Epithelial cell of proximal tubule (primary cell): Measurements from ENCODE around the gene SIRPG. TPM values are rescaled to one million over a fixed set of nuclear protein-coding genes. Genes with fewer than 3 reads are reported as not detected.

Experiments
- DNase-seq: peaks from one replicate; pipeline ENCODE4 v3.0.0-alpha.2; 2011; ENCODE audit warnings: low read depth
- H3K4me3 ChIP-seq: 2 replicates; pipeline ENCODE4 v1.5.1; 2011; ENCODE audit warnings: low read depth, mild to moderate bottlenecking, low read length
- total RNA-seq: library from RNA; depleted of rRNA; stranded (reverse); fragments of >200 nt; gene quantifications from 2 replicates; pipeline ENCODE4 v1.2.3, GENCODE V29; 2015
- TF ChIP-seq, protein P1 (sequence below): conservative IDR thresholded peaks from 2 replicates; pipeline ENCODE4 v1.5.1; 2012; ENCODE audit warnings: low read depth, mild to moderate bottlenecking, low read length

The SIRPG gene
- total RNA-seq, 1 donor from 2014 or later: not detected

DNA sequence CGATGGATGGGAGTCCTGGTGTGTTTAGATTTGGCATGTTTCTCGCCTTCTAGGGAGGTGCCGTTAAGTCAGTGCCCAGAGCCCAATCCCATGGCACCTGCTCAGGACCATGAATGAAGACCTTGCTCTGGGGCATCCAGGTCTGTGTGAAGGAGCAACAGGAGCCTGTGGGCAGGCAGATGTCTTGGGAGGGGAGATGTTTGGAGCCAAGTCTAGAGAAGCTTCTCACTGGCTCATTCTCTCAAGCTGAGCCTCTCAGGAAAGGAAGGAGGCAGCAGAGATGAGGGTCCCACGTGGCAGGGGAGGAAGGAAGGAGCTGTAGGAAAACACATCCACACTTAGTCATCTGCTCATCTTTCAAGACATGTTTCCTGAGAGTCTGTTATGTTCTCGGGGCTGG lies 28.3 kb downstream of the SIRPG start:
- H3K4me3 ChIP-seq: no peak overlapping the region
- TF ChIP-seq, protein P1, sequence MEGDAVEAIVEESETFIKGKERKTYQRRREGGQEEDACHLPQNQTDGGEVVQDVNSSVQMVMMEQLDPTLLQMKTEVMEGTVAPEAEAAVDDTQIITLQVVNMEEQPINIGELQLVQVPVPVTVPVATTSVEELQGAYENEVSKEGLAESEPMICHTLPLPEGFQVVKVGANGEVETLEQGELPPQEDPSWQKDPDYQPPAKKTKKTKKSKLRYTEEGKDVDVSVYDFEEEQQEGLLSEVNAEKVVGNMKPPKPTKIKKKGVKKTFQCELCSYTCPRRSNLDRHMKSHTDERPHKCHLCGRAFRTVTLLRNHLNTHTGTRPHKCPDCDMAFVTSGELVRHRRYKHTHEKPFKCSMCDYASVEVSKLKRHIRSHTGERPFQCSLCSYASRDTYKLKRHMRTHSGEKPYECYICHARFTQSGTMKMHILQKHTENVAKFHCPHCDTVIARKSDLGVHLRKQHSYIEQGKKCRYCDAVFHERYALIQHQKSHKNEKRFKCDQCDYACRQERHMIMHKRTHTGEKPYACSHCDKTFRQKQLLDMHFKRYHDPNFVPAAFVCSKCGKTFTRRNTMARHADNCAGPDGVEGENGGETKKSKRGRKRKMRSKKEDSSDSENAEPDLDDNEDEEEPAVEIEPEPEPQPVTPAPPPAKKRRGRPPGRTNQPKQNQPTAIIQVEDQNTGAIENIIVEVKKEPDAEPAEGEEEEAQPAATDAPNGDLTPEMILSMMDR: no peak
- DNase-seq: no peak

DNA sequence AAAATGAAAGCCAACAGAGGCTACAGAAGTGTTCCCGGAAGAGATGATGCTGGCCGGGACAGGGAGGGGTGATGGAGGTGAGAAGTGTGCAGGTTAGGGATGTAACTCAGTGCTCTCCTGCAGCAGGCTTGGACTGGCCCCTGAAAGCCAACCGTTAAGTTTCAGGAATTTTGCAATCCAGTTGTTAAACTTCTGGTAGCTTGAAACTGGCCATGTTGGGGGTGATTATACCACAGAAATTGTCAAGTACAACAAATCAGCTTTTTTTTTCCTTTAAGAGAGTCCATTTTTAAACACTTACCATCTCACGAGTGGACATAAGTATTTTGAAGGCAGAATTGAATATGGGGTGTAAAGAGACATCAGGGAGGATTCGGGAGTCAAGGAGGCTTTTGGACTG lies 29.0 kb downstream of the SIRPG start:
- no peak for DNase-seq
- H3K4me3 ChIP-seq: no peak overlapping the region
- TF ChIP-seq, protein P1: no peak

DNA sequence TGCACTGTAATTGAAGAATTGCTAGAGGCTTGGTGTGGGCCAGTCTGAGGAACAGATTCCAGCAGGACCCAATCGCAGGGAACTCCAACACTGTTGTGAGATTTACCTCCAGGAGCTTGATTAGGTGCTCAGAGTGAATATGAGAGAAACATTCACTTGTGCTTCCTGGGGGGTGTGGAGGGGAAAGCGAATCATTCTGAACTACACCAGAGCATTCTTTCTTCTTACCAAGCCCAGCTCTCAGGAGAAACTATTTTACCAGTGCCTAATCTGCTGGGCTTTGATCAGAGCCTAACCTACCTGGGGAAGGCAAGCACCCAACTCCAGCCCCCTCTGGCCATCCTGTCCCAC lies 30.4 kb downstream of the SIRPG start:
- TF ChIP-seq, protein P1: no peak
- H3K4me3 ChIP-seq: no peak overlapping the region
- no peak for DNase-seq

DNA sequence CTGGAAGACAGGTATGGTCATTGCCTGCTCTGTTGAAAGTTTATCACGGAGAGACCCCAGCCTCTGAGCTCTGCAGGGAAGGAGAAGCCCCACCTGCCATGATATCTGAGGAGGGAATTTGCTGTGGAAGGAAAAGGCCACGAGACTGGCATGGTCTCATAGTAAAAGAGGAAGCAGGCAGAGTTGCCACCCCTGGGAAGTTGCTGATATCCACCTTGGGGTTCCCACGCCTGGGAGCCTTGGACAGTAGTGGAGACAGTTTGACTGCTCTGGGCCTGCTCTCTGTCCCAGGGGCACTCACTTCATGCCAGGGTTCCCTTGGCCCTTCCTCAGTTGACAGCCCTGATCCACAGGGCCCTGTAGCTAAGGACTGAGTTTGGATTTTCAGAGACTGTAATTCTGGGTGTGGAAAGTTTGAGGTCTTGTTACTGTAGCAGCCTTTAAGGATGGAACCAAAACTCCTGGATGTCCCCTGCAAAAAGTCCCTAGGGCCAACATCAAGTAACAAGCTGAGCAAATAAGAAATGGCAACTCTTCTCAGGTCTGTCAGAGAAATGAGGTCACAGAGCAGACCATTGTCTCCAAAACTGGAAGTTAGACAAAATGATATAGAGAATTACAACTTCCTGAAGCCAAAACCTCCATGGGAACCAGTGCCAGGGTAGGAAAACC lies 30.9 kb downstream of the SIRPG start:
- TF ChIP-seq, protein P1: no peak
- H3K4me3 ChIP-seq: no peak overlapping the region
- DNase-seq: no peak

DNA sequence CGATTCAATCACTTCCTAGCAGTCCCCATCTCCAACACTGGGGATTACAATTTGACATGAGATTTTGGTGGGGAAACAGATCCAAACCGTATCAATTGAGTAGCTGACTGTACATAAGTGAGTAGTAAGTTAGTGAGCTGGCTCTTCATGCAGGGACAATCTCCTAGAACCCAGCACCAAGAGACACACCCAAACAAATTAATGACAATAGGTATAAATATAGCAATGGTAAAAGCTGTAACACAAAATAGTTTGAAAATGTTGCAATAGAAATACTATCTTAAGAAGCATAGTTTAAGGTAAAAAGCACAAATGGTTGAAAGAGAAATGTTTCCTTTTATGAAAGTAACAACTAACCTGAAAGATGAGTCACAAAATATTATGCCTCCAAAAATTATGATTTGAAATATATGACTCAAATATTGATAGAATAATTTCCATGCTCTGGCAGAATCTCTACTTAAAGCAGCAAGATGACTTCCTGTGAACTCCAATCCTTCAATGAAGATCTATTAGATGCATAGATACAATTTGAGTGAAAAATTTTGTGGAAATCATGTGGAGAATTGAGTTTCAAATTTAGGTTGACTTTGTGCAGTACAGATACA lies 32.4 kb downstream of the SIRPG start:
- no peak for DNase-seq
- H3K4me3 ChIP-seq: no peak overlapping the region
- TF ChIP-seq, protein P1: no peak

DNA sequence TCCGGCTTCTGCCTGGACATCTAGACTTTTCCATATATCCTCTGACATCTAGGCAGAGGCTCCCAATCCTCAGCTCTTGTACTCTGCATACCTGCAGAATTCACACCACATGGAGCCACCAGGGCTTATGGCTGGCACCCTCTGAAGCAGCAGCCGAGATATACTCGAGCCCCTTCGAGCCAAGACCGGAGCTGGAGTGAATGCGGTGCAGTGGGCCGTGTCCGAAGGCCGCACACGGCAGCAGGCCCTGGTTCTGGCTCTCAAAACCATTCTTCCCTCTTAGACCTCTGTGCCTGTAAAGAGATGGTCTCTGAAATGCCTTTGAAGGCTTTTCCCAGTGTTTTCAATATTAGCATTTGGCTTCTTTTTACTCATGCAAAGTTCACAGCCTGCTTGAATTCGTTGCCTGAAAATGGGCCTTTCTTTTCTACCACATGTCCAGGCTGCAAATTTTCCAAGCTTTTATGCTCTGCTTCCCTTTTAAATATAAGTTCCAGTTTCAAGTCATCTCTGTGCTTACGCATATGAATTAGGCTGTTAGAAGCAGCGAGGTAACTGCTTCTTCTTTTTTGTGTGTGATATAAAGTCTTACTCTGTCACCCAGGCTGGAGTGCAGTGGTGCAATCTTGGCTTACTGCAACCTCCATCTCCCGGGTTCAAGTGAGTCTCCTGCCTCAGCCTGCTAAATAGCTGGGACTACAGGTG lies 33.9 kb downstream of the SIRPG start:
- no peak overlapping the region for H3K4me3 ChIP-seq
- TF ChIP-seq, protein P1: no peak
- DNase-seq: no peak
